PC-9 (cell line): ENCODE data around the gene APOC4. TPM values are rescaled to one million over a fixed set of nuclear protein-coding genes. Genes with fewer than 3 reads are reported as not detected.

Experiments
- BruUV-seq: library from RNA; stranded (reverse); fragments of 400-500 nt; replicated peaks from 2 replicates; lab custom pipeline; 2021; lab: Mats Ljungman, UMichigan
- CTCF ChIA-PET: fragments of 300-600 bp; sonication (Branson Sonifier 250); formaldehyde crosslinking; loops from one replicate; lab custom pipeline; 2022; ENCODE audit warnings: antibody characterized with exemption; lab: Charles Lee
- POLR2A ChIA-PET: fragments of 300-600 bp; sonication (Branson Sonifier 250); formaldehyde crosslinking; loops from one replicate; lab custom pipeline; 2022; ENCODE audit warnings: antibody characterized with exemption; ENCODE audit not compliant: unreplicated experiment; lab: Charles Lee
- DNase-seq, 2 experiments: peaks; one replicate each; pipeline versions ENCODE4 v3.0.0 to v3.0.0-alpha.2; 2015 to 2022; ENCODE audit warnings: mixed read lengths in 1 of 2
- H2AFZ ChIP-seq: fragments of 200-600 bp; sonication (generic); 2 replicates; pipeline ENCODE4 v1.8.1; 2017; ENCODE audit warnings: antibody characterized with exemption
- H3F3A ChIP-seq: fragments of 200-600 bp; sonication (generic); 2 replicates; pipeline ENCODE4 v1.8.1; 2017; ENCODE audit warnings: antibody characterized with exemption, mild to moderate bottlenecking, low read depth; ENCODE audit not compliant: insufficient read depth
- H3K27ac ChIP-seq: fragments of 200-600 bp; sonication (generic); 2 replicates; pipeline ENCODE4 v1.6.1; 2016; ENCODE audit warnings: mixed run types
- H3K27me3 ChIP-seq: fragments of 200-600 bp; sonication (generic); 2 replicates; pipeline ENCODE4 v1.6.1; 2016; ENCODE audit warnings: low read depth, mixed run types; ENCODE audit not compliant: insufficient read depth
- H3K36me3 ChIP-seq: fragments of 200-600 bp; sonication (generic); 2 replicates; pipeline ENCODE4 v1.6.1; 2016; ENCODE audit warnings: low read depth, mixed run types
- H3K4me1 ChIP-seq: fragments of 200-600 bp; sonication (generic); replicated peaks from 2 replicates; pipeline ENCODE4 v1.6.1; 2016; ENCODE audit warnings: mixed run types; ENCODE audit not compliant: insufficient read depth
- H3K4me2 ChIP-seq: fragments of 200-600 bp; sonication (generic); 2 replicates; pipeline ENCODE4 v1.6.1; 2017; ENCODE audit warnings: mixed run types
- H3K4me3 ChIP-seq: fragments of 200-600 bp; sonication (generic); 2 replicates; pipeline ENCODE4 v1.6.1; 2016; ENCODE audit warnings: mixed run types
- H3K79me2 ChIP-seq: fragments of 200-600 bp; sonication (generic); 2 replicates; pipeline ENCODE4 v1.6.1; 2017; ENCODE audit warnings: low read depth, mixed run types
- H3K9me2 ChIP-seq: fragments of 200-600 bp; sonication (generic); 2 replicates; pipeline ENCODE4 v1.8.1; 2017; ENCODE audit warnings: mild to moderate bottlenecking; ENCODE audit not compliant: insufficient read depth
- H3K9me3 ChIP-seq: fragments of 200-600 bp; sonication (generic); 2 replicates; pipeline ENCODE4 v1.8.1; 2016; ENCODE audit warnings: low read depth; ENCODE audit not compliant: insufficient read depth
- H4K20me1 ChIP-seq: fragments of 200-600 bp; sonication (generic); 2 replicates; pipeline ENCODE4 v1.8.1; 2017; ENCODE audit not compliant: insufficient read depth
- CTCF ChIP-seq: fragments of 200-600 bp; sonication (generic); conservative IDR thresholded peaks from 2 replicates; pipeline ENCODE4 v1.6.1; 2017; ENCODE audit warnings: mixed run types, antibody characterized with exemption, mild to moderate bottlenecking, moderate library complexity
- EZH2 ChIP-seq: fragments of 200-600 bp; sonication (generic); IDR thresholded peaks from 2 replicates; pipeline ENCODE4 v1.8.0; 2017; ENCODE audit warnings: antibody characterized with exemption, low read depth
- intact Hi-C: fragments of 100-400 bp; cut with micrococcal nuclease; formaldehyde crosslinking; loops from one replicate; pipeline ENCODE4 v1.10.0; 2022; ENCODE audit not compliant: unreplicated experiment
- total RNA-seq: library from RNA; stranded (reverse); gene quantifications from 2 replicates; pipeline ENCODE4 v1.2.3, GENCODE V29; 2021

The APOC4 gene
- total RNA-seq, 1 experiment from 2014 or later: not detected

- H3K4me2 ChIP-seq: no peak overlapping the region
- H3K4me1 ChIP-seq: no peaks in the 10 kb centered on the region
- H3K4me3 ChIP-seq: no peak overlapping the region
- H4K20me1 ChIP-seq: peaks cover 4% of the 10 kb centered on the region
- no peaks in the 10 kb centered on the region for H3K79me2 ChIP-seq
- no peaks in the 10 kb centered on the region for H3K27me3 ChIP-seq
- H3F3A ChIP-seq: 0 out of 2 replicates have a peak, but pooled peaks cover 2% of the 10 kb centered on the region
- intact Hi-C loops: loop anchor here (2.0 kb wide), 1 partner anchor 70 kb away; no protein-coding TSS in a partner anchor
- H3K27ac ChIP-seq: no peak overlapping the region
- ChIA-PET POLR2A (interaction anchor here (0.6 kb wide), 1 partner anchor 15 kb away, joined by 13 read pairs; no protein-coding TSS in a partner anchor), CTCF (interaction anchor here (0.6 kb wide), 1 partner anchor 94 kb away, joined by 5 read pairs; no protein-coding TSS in a partner anchor)
- no TSS peak for BruUV-seq
- no peak for TF ChIP-seq EZH2
- TF ChIP-seq CTCF: peak; percentile 78
- H3K9me2 ChIP-seq: no peaks in the 10 kb centered on the region
- no peak overlapping the region for H2AFZ ChIP-seq
- H3K36me3 ChIP-seq: peaks cover 16% of the 10 kb centered on the region; the same call in 1 of the 2 replicates
- no peaks in the 10 kb centered on the region for H3K9me3 ChIP-seq
- DNase-seq: peak; percentile 38 to 49
Observed at GRCh38 chr19:44988896-44989556, 47.0 kb downstream of the APOC4 start.

GRCh38 chr19:44990459-44990858 lies 48.4 kb downstream of the APOC4 start:
- Histone ChIP-seq H3K27ac (no peak overlapping the region), H2AFZ (no peak overlapping the region), H4K20me1 (peaks cover 4% of the 10 kb centered on the region), H3K4me3 (no peak overlapping the region), H3K79me2 (no peaks in the 10 kb centered on the region), H3K36me3 (peaks cover 11% of the 10 kb centered on the region; the same call in 1 of the 2 replicates), H3K4me2 (no peak overlapping the region), H3K4me1 (no peaks in the 10 kb centered on the region), H3F3A (no peaks in the 10 kb centered on the region), H3K27me3 (no peaks in the 10 kb centered on the region), H3K9me2 (no peaks in the 10 kb centered on the region), H3K9me3 (no peaks in the 10 kb centered on the region)
- POLR2A ChIA-PET: no interaction called here
- CTCF ChIA-PET: no interaction called here
- intact Hi-C loops: no loop called here
- no TSS peak for BruUV-seq
- DNase-seq: no peak
- TF ChIP-seq CTCF (no peak), EZH2 (no peak)

GRCh38 chr19:44990966-44991365 lies 48.9 kb downstream of the APOC4 start:
- Histone ChIP-seq H4K20me1 (peaks cover 4% of the 10 kb centered on the region), H3K4me1 (no peaks in the 10 kb centered on the region), H3F3A (no peaks in the 10 kb centered on the region), H3K27ac (no peak overlapping the region), H3K4me3 (no peak overlapping the region), H3K4me2 (no peak overlapping the region), H3K27me3 (no peaks in the 10 kb centered on the region), H3K9me3 (no peaks in the 10 kb centered on the region), H3K36me3 (peaks cover 8% of the 10 kb centered on the region; the same call in 1 of the 2 replicates), H2AFZ (no peak overlapping the region), H3K79me2 (no peaks in the 10 kb centered on the region), H3K9me2 (no peaks in the 10 kb centered on the region)
- POLR2A ChIA-PET: no interaction called here
- no TSS peak for BruUV-seq
- DNase-seq: no peak
- intact Hi-C loops: no loop called here
- TF ChIP-seq EZH2: no peak
- TF ChIP-seq CTCF: no peak
- CTCF ChIA-PET: no interaction called here
